ENCODE results near the gene DLK1. TPM values are rescaled to one million over a fixed set of nuclear protein-coding genes. Genes with fewer than 3 reads are reported as not detected.

The DLK1 gene
- total and polyA plus RNA-seq, 2 of the 13 experiments (the other 11 are each of a cell fraction or from before 2014, with no cell fraction given): 95.5 to 312 TPM

DNA sequence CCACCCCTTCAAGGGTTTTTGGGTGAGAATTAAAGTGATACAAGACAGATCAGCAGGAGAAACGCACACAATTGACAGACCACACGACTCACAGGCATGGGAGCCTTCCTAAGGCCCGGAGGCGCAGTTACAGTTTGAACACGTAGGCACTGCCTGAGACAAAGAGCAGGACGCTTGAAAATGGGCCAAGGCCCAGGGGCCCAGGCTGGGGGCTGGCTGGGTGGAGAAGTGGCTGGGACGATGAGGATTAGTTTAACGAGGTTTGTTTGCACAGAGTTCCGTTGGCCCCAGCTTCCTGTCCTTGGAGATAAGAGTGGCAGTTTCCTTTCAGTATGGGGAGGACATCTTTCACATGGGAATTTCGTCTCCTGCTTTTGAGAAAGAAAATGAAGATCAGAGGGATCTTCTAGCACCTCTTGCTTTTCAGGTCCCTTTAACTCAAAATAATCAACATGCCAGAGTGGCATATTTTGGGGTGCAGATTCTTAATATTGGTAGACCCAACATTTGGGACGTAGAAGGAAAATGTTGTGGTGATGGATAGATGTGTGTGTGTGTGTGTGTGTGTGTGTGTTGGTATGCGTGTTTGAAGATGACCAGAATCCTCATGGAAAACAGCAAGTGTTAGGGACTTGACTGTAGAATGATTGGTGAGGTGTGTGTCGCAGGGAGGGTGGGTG lies 44.6 kb downstream of the DLK1 start:
- Histone ChIP-seq H3K27ac (ENCODE audit: extremely low read length, insufficient read depth, low read length) (peak overlapping the region; percentile 36), H3K27me3 (ENCODE audit: control insufficient read depth in 1 of 2, insufficient read depth in 2 of 2, low read length in 2 of 2) (no peaks in the 10 kb centered on the region), H3K79me2 (ENCODE audit: insufficient read depth, low read length) (no peaks in the 10 kb centered on the region), H3K4me2 (ENCODE audit: low read depth, low read length) (no peak overlapping the region), H3K4me3 (replicated peaks in 1 of 3; ENCODE audit: insufficient read depth in 1 of 3, low read depth in 2 of 3, low read length in 3 of 3) (no peak overlapping the region), H3K4me1 (ENCODE audit: insufficient read depth, low read length) (peaks cover 42% of the 10 kb centered on the region), H2AFZ (ENCODE audit: low read length) (no peak overlapping the region), H3K9ac (ENCODE audit: insufficient read depth, low read depth, low read length) (no peak overlapping the region), H3K9me3 (ENCODE audit: low read length) (peaks cover 6% of the 10 kb centered on the region), H3K36me3 (replicated peaks in 1 of 2; ENCODE audit: control insufficient read depth in 1 of 2, insufficient read depth in 2 of 2, low read length in 2 of 2) (no peaks in the 10 kb centered on the region), H4K20me1 (ENCODE audit: insufficient read depth, low read length) (no peaks in the 10 kb centered on the region)
- in situ Hi-C loops (cut with HindIII; ENCODE audit: extremely low pct_ligation_motif_present, low pct_unique_long_range_greater_than_20kb): no loop called here
- intact Hi-C loops (cut with micrococcal nuclease; ENCODE audit: unreplicated experiment): no loop called here
- ChIA-PET CTCF (ENCODE audit: low intra/inter-chr PET ratio, low total read pairs) (no interaction called here), POLR2A (interaction anchor here (0.8 to 4.3 kb wide), 6 partner anchors 10 to 51 kb away, joined by 3 to 34 read pairs (median 6); no protein-coding TSS in a partner anchor)
- DNase-seq (ENCODE audit: low spot score): peak; percentile 43
- no TSS peak for BruUV-seq (replicated peaks)
- WGBS (ENCODE audit: low lambda C conversion rate): 59% methylated on average over 13 of the region's 13 CpGs
- ATAC-seq: peak; percentile 28; the same call in 2 of the 3 replicates
- peak; percentile 64 for FAIRE-seq
- TF ChIP-seq MED1 (CRISPR knock-in tag; IDR thresholded peaks at IDR 0.05) (peak; percentile 89), SPEN (CRISPR knock-in tag; IDR thresholded peaks at IDR 0.05; ENCODE audit: low read depth) (no peak), RCOR2 (CRISPR knock-in tag; IDR thresholded peaks at IDR 0.05) (peak; percentile 74; the same call in 1 of the 2 replicates), REXO4 (CRISPR knock-in tag; IDR thresholded peaks at IDR 0.05; ENCODE audit: borderline replicate concordance) (no peak), GATAD2A (CRISPR knock-in tag; IDR thresholded peaks at IDR 0.05) (peak; percentile 77), ZNF24 (IDR thresholded peaks at IDR 0.05) (no peak), POGZ (CRISPR knock-in tag; IDR thresholded peaks at IDR 0.05) (peak; percentile 89), HDAC2 (CRISPR knock-in tag; IDR thresholded peaks at IDR 0.05) (peak; percentile 46; the same call in 1 of the 2 replicates), SAFB2 (CRISPR knock-in tag; IDR thresholded peaks at IDR 0.05; ENCODE audit: borderline replicate concordance, low read depth) (no peak), SALL2 (CRISPR knock-in tag; IDR thresholded peaks at IDR 0.05) (no peak), ZNF605 (CRISPR knock-in tag; IDR thresholded peaks at IDR 0.05) (no peak), ZNF331 (CRISPR knock-in tag; IDR thresholded peaks at IDR 0.05) (no peak)
- TF ChIP-seq, protein P1, sequence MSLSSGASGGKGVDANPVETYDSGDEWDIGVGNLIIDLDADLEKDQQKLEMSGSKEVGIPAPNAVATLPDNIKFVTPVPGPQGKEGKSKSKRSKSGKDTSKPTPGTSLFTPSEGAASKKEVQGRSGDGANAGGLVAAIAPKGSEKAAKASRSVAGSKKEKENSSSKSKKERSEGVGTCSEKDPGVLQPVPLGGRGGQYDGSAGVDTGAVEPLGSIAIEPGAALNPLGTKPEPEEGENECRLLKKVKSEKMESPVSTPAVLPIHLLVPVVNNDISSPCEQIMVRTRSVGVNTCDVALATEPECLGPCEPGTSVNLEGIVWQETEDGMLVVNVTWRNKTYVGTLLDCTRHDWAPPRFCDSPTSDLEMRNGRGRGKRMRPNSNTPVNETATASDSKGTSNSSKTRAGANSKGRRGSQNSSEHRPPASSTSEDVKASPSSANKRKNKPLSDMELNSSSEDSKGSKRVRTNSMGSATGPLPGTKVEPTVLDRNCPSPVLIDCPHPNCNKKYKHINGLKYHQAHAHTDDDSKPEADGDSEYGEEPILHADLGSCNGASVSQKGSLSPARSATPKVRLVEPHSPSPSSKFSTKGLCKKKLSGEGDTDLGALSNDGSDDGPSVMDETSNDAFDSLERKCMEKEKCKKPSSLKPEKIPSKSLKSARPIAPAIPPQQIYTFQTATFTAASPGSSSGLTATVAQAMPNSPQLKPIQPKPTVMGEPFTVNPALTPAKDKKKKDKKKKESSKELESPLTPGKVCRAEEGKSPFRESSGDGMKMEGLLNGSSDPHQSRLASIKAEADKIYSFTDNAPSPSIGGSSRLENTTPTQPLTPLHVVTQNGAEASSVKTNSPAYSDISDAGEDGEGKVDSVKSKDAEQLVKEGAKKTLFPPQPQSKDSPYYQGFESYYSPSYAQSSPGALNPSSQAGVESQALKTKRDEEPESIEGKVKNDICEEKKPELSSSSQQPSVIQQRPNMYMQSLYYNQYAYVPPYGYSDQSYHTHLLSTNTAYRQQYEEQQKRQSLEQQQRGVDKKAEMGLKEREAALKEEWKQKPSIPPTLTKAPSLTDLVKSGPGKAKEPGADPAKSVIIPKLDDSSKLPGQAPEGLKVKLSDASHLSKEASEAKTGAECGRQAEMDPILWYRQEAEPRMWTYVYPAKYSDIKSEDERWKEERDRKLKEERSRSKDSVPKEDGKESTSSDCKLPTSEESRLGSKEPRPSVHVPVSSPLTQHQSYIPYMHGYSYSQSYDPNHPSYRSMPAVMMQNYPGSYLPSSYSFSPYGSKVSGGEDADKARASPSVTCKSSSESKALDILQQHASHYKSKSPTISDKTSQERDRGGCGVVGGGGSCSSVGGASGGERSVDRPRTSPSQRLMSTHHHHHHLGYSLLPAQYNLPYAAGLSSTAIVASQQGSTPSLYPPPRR (CRISPR knock-in tag; IDR thresholded peaks at IDR 0.05; ENCODE audit: borderline replicate concordance): 0 out of 2 replicates have a peak, but pooled peaks have one; percentile 44
- TF ChIP-seq, protein P2, sequence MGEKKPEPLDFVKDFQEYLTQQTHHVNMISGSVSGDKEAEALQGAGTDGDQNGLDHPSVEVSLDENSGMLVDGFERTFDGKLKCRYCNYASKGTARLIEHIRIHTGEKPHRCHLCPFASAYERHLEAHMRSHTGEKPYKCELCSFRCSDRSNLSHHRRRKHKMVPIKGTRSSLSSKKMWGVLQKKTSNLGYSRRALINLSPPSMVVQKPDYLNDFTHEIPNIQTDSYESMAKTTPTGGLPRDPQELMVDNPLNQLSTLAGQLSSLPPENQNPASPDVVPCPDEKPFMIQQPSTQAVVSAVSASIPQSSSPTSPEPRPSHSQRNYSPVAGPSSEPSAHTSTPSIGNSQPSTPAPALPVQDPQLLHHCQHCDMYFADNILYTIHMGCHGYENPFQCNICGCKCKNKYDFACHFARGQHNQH (CRISPR knock-in tag; IDR thresholded peaks at IDR 0.05): 0 out of 2 replicates have a peak, but pooled peaks have one; percentile 31
- TF ChIP-seq, protein P3, sequence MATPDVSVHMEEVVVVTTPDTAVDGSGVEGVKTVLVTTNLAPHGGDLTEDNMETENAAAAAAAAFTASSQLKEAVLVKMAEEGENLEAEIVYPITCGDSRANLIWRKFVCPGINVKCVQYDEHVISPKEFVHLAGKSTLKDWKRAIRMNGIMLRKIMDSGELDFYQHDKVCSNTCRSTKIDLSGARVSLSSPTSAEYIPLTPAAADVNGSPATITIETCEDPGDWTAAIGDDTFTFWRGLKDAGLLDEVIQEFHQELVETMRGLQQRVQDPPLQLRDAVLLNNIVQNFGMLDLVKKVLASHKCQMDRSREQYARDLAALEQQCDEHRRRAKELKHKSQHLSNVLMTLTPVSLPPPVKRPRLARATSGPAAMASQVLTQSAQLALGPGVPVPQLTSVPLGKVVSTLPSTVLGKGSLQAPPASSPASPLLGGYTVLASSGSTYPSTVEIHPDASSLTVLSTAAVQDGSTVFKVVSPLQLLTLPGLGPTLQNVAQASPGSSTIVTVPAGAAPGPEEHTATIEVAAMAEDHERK (CRISPR knock-in tag; IDR thresholded peaks at IDR 0.05; ENCODE audit: low read depth): no peak
